Panc1 (cell line): Measurements from ENCODE around the gene SEMA4D. TPM values are rescaled to one million over a fixed set of nuclear protein-coding genes. Genes with fewer than 3 reads are reported as not detected.

Source experiments
- ATAC-seq: fragments of 200-7000 bp; cut with Tn5 transposase; 2 replicates; pipeline ENCODE4 v1.9.1; 2020; ENCODE audit warnings: mild to moderate bottlenecking, moderate library complexity
- BruUV-seq: library from RNA; stranded (reverse); fragments of 400-500 nt; replicated peaks from 2 replicates; lab custom pipeline; 2021; lab: Mats Ljungman, UMichigan
- CTCF ChIA-PET: fragments of 300-600 bp; sonication (Branson Sonifier 250); formaldehyde crosslinking; loops from one replicate; lab custom pipeline; 2022; ENCODE audit warnings: antibody characterized with exemption; lab: Charles Lee
- POLR2A ChIA-PET: fragments of 300-600 bp; sonication (Branson Sonifier 250); formaldehyde crosslinking; loops from one replicate; lab custom pipeline; 2022; ENCODE audit warnings: antibody characterized with exemption; lab: Charles Lee
- DNase-seq: peaks from one replicate; pipeline ENCODE4 v3.0.0-alpha.2; 2010; ENCODE audit warnings: low read depth, low spot score
- H3K27ac ChIP-seq: 2 replicates; pipeline ENCODE4 v1.5.1; 2011; ENCODE audit warnings: mild to moderate bottlenecking, low read length, inconsistent platforms
- H3K27me3 ChIP-seq: fragments of 200-500 bp; sonication (Bioruptor generic); 2 replicates; pipeline ENCODE4 v1.6.0; 2014; ENCODE audit warnings: low read length, inconsistent platforms; ENCODE audit not compliant: control insufficient read depth, insufficient read depth
- H3K36me3 ChIP-seq: fragments of 200-500 bp; sonication (Bioruptor generic); 2 replicates; pipeline ENCODE4 v1.5.1; 2014; ENCODE audit warnings: inconsistent platforms, mild to moderate bottlenecking, low read length, moderate library complexity; ENCODE audit not compliant: control insufficient read depth, insufficient read depth
- H3K4me1 ChIP-seq: 2 replicates; pipeline ENCODE4 v1.5.1; 2011; ENCODE audit warnings: inconsistent platforms, mild to moderate bottlenecking, low read length, moderate library complexity; ENCODE audit not compliant: control insufficient read depth, insufficient read depth
- H3K4me3 ChIP-seq, 2 experiments: 2 replicates each; pipeline ENCODE4 v1.5.1; 2011 to 2012; ENCODE audit warnings: low read depth in 2 of 2, low read length in 2 of 2, mild to moderate bottlenecking in 2 of 2, inconsistent platforms in 1 of 2, moderate library complexity in 1 of 2
- H3K9me3 ChIP-seq: fragments of 200-500 bp; sonication (Bioruptor generic); 2 replicates; pipeline ENCODE4 v1.5.1; 2014; ENCODE audit warnings: low read depth, mild to moderate bottlenecking, inconsistent platforms, low read length, moderate library complexity; ENCODE audit not compliant: control insufficient read depth, insufficient read depth
- CTCF ChIP-seq: fragments of 450-650 bp; IDR thresholded peaks from 2 replicates; pipeline ENCODE4 v1.5.1; 2017; ENCODE audit warnings: mild to moderate bottlenecking
- POLR2AphosphoS5 ChIP-seq: IDR thresholded peaks from 2 replicates; pipeline ENCODE4 v1.6.1; 2012; ENCODE audit warnings: mild to moderate bottlenecking, low read depth, low read length, moderate library complexity
- REST ChIP-seq, 2 experiments: IDR thresholded peaks; 2 replicates each; pipeline ENCODE4 v1.6.1; 2011 to 2012; ENCODE audit warnings: low read depth in 2 of 2, control low read depth in 1 of 2, low read length in 1 of 2, mild to moderate bottlenecking in 1 of 2, moderate library complexity in 1 of 2; ENCODE audit not compliant: insufficient read depth in 1 of 2
- SIN3A ChIP-seq: IDR thresholded peaks from 2 replicates; pipeline ENCODE4 v1.6.1; 2012; ENCODE audit warnings: low read depth, mild to moderate bottlenecking, low read length, moderate library complexity, borderline replicate concordance; ENCODE audit not compliant: insufficient read depth
- TCF7L2 ChIP-seq: IDR thresholded peaks from 2 replicates; pipeline ENCODE4 v1.6.1; 2011; ENCODE audit warnings: mild to moderate bottlenecking, low read depth, low read length, inconsistent platforms
- in situ Hi-C: cut with HindIII; loops from 2 replicates; pipeline ENCODE4 v1.10.0; 2016; ENCODE audit warnings: low sequenced_read_pairs, low pct_unique_long_range_greater_than_20kb
- intact Hi-C: fragments of 100-400 bp; cut with micrococcal nuclease; formaldehyde crosslinking; loops from one replicate; pipeline ENCODE4 v1.10.0; 2022; ENCODE audit not compliant: unreplicated experiment
- total RNA-seq: library from RNA; stranded (reverse); gene quantifications from one replicate; pipeline ENCODE4 v1.2.1, GENCODE V29; 2021; ENCODE audit not compliant: unreplicated experiment

SEMA4D gene
- total RNA-seq, 1 experiment from 2014 or later = 6.5 TPM

- no peak overlapping the region for H3K4me3 ChIP-seq
- in situ Hi-C loops (no loop called here), intact Hi-C loops (no loop called here)
- DNase-seq (no peak), ATAC-seq (no peak)
- no peaks in the 10 kb centered on the region for H3K9me3 ChIP-seq
- H3K27ac ChIP-seq = no peak overlapping the region
- no peak for TF ChIP-seq POLR2AphosphoS5
- TF ChIP-seq CTCF = no peak
- no peak for TF ChIP-seq REST (IDR thresholded peaks at IDR 0.05; ENCODE audit: insufficient read depth in 1 of 2, low read depth in 2 of 2, low read length in 1 of 2)
- no peak for TF ChIP-seq SIN3A
- TF ChIP-seq TCF7L2 = no peak
- H3K36me3 ChIP-seq = no peaks in the 10 kb centered on the region
- H3K4me1 ChIP-seq = no peaks in the 10 kb centered on the region
- no peaks in the 10 kb centered on the region for H3K27me3 ChIP-seq
- ChIA-PET CTCF (no interaction called here), POLR2A (no interaction called here)
- no TSS peak for BruUV-seq
Measured at GRCh38 chr9:89515416-89515815, 17.5 kb upstream of the SEMA4D start.

GRCh38 chr9:89514956-89515355, 17.0 kb upstream of the SEMA4D start:
- Histone ChIP-seq H3K4me3 (no peak overlapping the region), H3K27ac (no peak overlapping the region), H3K36me3 (no peaks in the 10 kb centered on the region), H3K9me3 (no peaks in the 10 kb centered on the region), H3K27me3 (no peaks in the 10 kb centered on the region), H3K4me1 (no peaks in the 10 kb centered on the region)
- intact Hi-C loops = no loop called here
- BruUV-seq = no TSS peak
- in situ Hi-C loops = no loop called here
- DNase-seq = no peak
- TF ChIP-seq TCF7L2 = no peak
- TF ChIP-seq REST (IDR thresholded peaks at IDR 0.05; ENCODE audit: insufficient read depth in 1 of 2, low read depth in 2 of 2, low read length in 1 of 2) = no peak
- no peak for TF ChIP-seq POLR2AphosphoS5
- ATAC-seq = no peak
- CTCF ChIA-PET = no interaction called here
- POLR2A ChIA-PET = no interaction called here
